ENCODE data around the gene LDLR. TPM values are rescaled to one million over a fixed set of nuclear protein-coding genes. Genes with fewer than 3 reads are reported as not detected.
"Not testable (repeated sequence)": the region's sequence is repeated elsewhere in the genome, so short reads cannot be mapped to it uniquely, and the experiment has no call there.

The LDLR gene
- total and polyA plus RNA-seq, 2 donors (not counting 1 experiment from before 2014, with no cell fraction given) = 1.8 to 4.8 TPM

DNA sequence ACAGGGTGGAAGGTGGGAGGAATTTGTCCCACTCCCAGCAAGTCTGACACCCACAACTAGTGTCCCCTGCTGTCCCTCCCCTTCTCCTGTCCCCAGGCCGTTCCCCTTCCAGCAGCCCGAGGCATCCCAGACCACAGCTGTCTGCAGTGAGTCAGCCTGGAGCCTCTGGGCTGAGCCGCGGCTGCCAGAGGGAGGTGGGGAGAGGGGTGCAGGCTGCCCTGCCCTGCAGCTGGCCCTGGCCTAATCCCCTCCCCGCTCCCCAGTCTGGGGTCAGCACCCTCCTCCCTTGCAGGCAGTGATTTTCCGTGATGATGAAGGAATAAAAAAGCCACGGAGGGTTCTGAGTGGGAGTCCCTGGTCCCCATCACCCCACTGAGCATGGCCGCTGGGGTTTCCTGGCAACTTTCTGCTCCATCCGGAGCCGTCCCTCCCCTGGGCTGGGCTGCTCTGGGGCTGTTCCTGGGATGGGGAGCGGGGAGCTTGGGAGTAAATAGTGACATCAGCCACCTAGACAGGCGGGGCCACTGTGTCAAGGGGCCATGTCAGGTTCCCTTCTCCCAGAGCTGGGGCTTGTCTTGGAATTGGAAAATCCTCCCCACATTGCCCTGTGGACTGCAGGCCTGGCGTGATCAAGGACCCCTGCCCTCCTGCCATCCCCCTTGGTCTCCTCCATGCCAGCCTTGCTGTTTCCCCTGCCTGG, 49.5 kb downstream of the LDLR start:
- POLR2A ChIA-PET = interaction anchor here (0.6 kb wide), 1 partner anchor 396 kb away, joined by 7 read pairs; no protein-coding TSS in a partner anchor

DNA sequence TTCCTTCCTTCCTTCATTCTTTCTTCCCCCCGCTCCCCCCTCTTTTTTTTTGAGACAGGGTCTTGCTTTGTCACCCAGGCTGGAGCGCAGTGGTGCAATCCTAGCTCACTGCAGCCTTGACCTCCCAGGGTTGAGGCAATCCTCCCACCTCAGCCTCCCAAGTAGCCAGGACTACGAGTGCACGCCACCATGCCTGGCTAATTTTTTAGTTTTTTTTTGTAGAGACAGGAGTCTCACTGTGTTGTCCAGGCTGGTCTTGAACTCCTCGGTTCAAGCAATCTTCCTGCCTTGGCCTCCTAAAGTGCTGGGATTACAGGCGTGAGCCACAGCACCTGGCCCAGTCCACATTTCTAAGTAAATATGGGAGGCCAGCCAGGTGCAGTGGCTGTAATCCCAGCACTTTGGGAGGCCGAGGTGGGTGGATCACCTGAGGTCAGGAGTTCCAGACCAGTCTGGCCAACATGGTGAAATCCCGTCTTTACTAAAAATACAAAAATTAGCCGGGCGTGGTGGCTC, 50.8 kb downstream of the LDLR start:
- H2AFZ ChIP-seq (ENCODE audit: insufficient read depth, low read depth, low read length, poor library complexity, severe bottlenecking); H3K4me2 ChIP-seq (replicated peaks; ENCODE audit: low read depth, low read length, poor library complexity, severe bottlenecking); H3K36me3 ChIP-seq (replicated peaks in 1 of 2; ENCODE audit: control extremely low read depth in 1 of 2, control insufficient read depth in 1 of 2, extremely low read depth in 1 of 2, insufficient read depth in 2 of 2, low read length in 1 of 2); H3K27ac ChIP-seq (ENCODE audit: low read length in 2 of 2); H3K9me3 Mint-ChIP-seq (ENCODE audit: insufficient read depth); POLR2A ChIA-PET; DNase-seq; intact Hi-C loops (cut with micrococcal nuclease); H3K9ac ChIP-seq (ENCODE audit: low read length); H3K79me2 ChIP-seq (ENCODE audit: control insufficient read depth, insufficient read depth, low read length); H3K4me3 Mint-ChIP-seq; H4K20me1 ChIP-seq (ENCODE audit: control insufficient read depth, insufficient read depth, low read length, poor library complexity, severe bottlenecking); ATAC-seq (ENCODE audit: low read depth); H3K4me3 ChIP-seq (ENCODE audit: control extremely low read depth in 1 of 5, extremely low read depth in 1 of 5, insufficient read depth in 1 of 5, low read depth in 2 of 5, low read length in 4 of 5); H3K27ac Mint-ChIP-seq: not testable (repeated sequence)
- H3K27me3 ChIP-seq (replicated peaks in 1 of 4; ENCODE audit: control extremely low read depth in 1 of 4, control insufficient read depth in 3 of 4, insufficient read depth in 4 of 4, low read length in 3 of 4) = peaks cover 0 to 43% (median 8%) of the 10 kb centered on the region in 4 experiments
- peaks cover 13 to 23% of the 10 kb centered on the region in 2 donors for H3K4me1 ChIP-seq (ENCODE audit: control insufficient read depth in 2 of 2, insufficient read depth in 2 of 2, low read length in 2 of 2)
- CTCF ChIA-PET = interaction anchor here (0.6 to 0.9 kb wide), 5 partner anchors 15 to 139 kb away, joined by 3 to 4 read pairs (median 4); partner anchors contain the start of gene SPC24
- WGBS (ENCODE audit: insufficient coverage) = 94% methylated on average over 10 of the region's 10 CpGs
- peaks cover 0 to 14% (median 0%) of the 10 kb centered on the region in 3 donors for H3K9me3 ChIP-seq (ENCODE audit: control extremely low read depth in 1 of 3, control insufficient read depth in 2 of 3, insufficient read depth in 1 of 3, low read length in 2 of 3)
- peaks cover 19% of the 10 kb centered on the region for H3K27me3 Mint-ChIP-seq
- peaks cover 20% of the 10 kb centered on the region for H3K4me1 Mint-ChIP-seq

More for the DNA sequence above, 49.5 kb downstream of the LDLR start:
- CTCF ChIA-PET = interaction anchor here (0.6 to 2.0 kb wide), 10 partner anchors 9 to 344 kb away, joined by 3 to 8 read pairs (median 3); no protein-coding TSS in a partner anchor
- H4K20me1 ChIP-seq (ENCODE audit: control insufficient read depth, insufficient read depth, low read length, poor library complexity, severe bottlenecking) = no peaks in the 10 kb centered on the region
- intact Hi-C loops (cut with micrococcal nuclease) = no loop called here
- H3K27me3 ChIP-seq (replicated peaks in 1 of 4; ENCODE audit: control extremely low read depth in 1 of 4, control insufficient read depth in 3 of 4, insufficient read depth in 4 of 4, low read length in 3 of 4) = peaks cover 0 to 43% (median 8%) of the 10 kb centered on the region in 4 experiments
- TF ChIP-seq EZH2 (IDR thresholded peaks at IDR 0.05; ENCODE audit: borderline replicate concordance, insufficient read depth, low read depth, low read length, poor library complexity, severe bottlenecking) = no peak
- TF ChIP-seq, protein P1, sequence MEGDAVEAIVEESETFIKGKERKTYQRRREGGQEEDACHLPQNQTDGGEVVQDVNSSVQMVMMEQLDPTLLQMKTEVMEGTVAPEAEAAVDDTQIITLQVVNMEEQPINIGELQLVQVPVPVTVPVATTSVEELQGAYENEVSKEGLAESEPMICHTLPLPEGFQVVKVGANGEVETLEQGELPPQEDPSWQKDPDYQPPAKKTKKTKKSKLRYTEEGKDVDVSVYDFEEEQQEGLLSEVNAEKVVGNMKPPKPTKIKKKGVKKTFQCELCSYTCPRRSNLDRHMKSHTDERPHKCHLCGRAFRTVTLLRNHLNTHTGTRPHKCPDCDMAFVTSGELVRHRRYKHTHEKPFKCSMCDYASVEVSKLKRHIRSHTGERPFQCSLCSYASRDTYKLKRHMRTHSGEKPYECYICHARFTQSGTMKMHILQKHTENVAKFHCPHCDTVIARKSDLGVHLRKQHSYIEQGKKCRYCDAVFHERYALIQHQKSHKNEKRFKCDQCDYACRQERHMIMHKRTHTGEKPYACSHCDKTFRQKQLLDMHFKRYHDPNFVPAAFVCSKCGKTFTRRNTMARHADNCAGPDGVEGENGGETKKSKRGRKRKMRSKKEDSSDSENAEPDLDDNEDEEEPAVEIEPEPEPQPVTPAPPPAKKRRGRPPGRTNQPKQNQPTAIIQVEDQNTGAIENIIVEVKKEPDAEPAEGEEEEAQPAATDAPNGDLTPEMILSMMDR (IDR thresholded peaks at IDR 0.05) = no peak
- peaks cover 0 to 14% (median 0%) of the 10 kb centered on the region in 3 donors for H3K9me3 ChIP-seq (ENCODE audit: control extremely low read depth in 1 of 3, control insufficient read depth in 2 of 3, insufficient read depth in 1 of 3, low read length in 2 of 3)
- H3K36me3 ChIP-seq (replicated peaks in 1 of 2; ENCODE audit: control extremely low read depth in 1 of 2, control insufficient read depth in 1 of 2, extremely low read depth in 1 of 2, insufficient read depth in 2 of 2, low read length in 1 of 2) = no peaks in the 10 kb centered on the region
- peaks cover 20% of the 10 kb centered on the region for H3K4me1 Mint-ChIP-seq
- H3K9me3 Mint-ChIP-seq (ENCODE audit: insufficient read depth) = no peaks in the 10 kb centered on the region
- peaks cover 13 to 23% of the 10 kb centered on the region in 2 donors for H3K4me1 ChIP-seq (ENCODE audit: control insufficient read depth in 2 of 2, insufficient read depth in 2 of 2, low read length in 2 of 2)
- no peak overlapping the region for H3K9ac ChIP-seq (ENCODE audit: low read length)
- no peak overlapping the region for H3K27ac ChIP-seq (ENCODE audit: low read length in 2 of 2)
- no peak overlapping the region for H2AFZ ChIP-seq (ENCODE audit: insufficient read depth, low read depth, low read length, poor library complexity, severe bottlenecking)
- no peak overlapping the region for H3K4me3 Mint-ChIP-seq
- no peak overlapping the region for H3K4me2 ChIP-seq (replicated peaks; ENCODE audit: low read depth, low read length, poor library complexity, severe bottlenecking)
- ATAC-seq (ENCODE audit: low read depth) (no peak), DNase-seq (no peak)
- no peak overlapping the region for H3K27ac Mint-ChIP-seq
- 43% methylated on average over 8 of the region's 13 CpGs for WGBS (ENCODE audit: insufficient coverage)
- H3K4me3 ChIP-seq (ENCODE audit: control extremely low read depth in 1 of 5, extremely low read depth in 1 of 5, insufficient read depth in 1 of 5, low read depth in 2 of 5, low read length in 4 of 5) = no peak overlapping the region
- H3K27me3 Mint-ChIP-seq = peaks cover 19% of the 10 kb centered on the region
- no peaks in the 10 kb centered on the region for H3K79me2 ChIP-seq (ENCODE audit: control insufficient read depth, insufficient read depth, low read length)
